K562 (cell line): ENCODE data around the gene SLC40A1. TPM values are rescaled to one million over a fixed set of nuclear protein-coding genes. Genes with fewer than 3 reads are reported as not detected.

ENCODE experiments used
- ATAC-seq: fragments of 200-7000 bp; cut with Tn5 transposase; 3 replicates; pipeline ENCODE4 v1.9.1; 2020; ENCODE audit warnings: moderate library complexity
- BruUV-seq: library from RNA; stranded (reverse); fragments of 400-500 nt; replicated peaks from 2 replicates; lab custom pipeline; 2021; lab: Mats Ljungman, UMichigan
- CTCF ChIA-PET: fragments of 300-600 bp; formaldehyde crosslinking; extraction: SDS; loops from one replicate; lab custom pipeline; 2021; ENCODE audit warnings: low intra/inter-chr PET ratio; lab: Yijun Ruan, JAX
- POLR2A ChIA-PET: fragments of 300-600, 350-650 bp; sonication (Branson Sonifier 250); formaldehyde crosslinking; extraction: SDS; loops from one replicate; lab custom pipeline; 2021; ENCODE audit warnings: antibody characterized with exemption, inconsistent platforms; lab: Yijun Ruan, JAX
- DNase-seq, 4 experiments: peaks; one replicate each; pipeline versions ENCODE4 v3.0.0 to v3.0.0-alpha.2; 2011 to 2018; ENCODE audit warnings: low spot score in 3 of 4, mixed read lengths in 3 of 4; ENCODE audit errors: extremely low read depth in 1 of 4
- FAIRE-seq: peaks from 2 replicates; lab custom pipeline; 2011; peaks lifted over from hg19 to GRCh38; lab: Jason Lieb, UNC
- H2AFZ ChIP-seq: 2 replicates; pipeline ENCODE4 v1.6.0; 2011; ENCODE audit warnings: low read depth, low read length, control low read depth, inconsistent platforms
- H3K27ac ChIP-seq: fragments of 200-600 bp; 3 replicates; pipeline ENCODE4 v1.8.0; 2011; ENCODE audit warnings: low read depth, mild to moderate bottlenecking, control low read depth, inconsistent platforms, low read length, moderate library complexity, mixed read lengths; ENCODE audit errors: extremely low read depth
- H3K27me3 ChIP-seq, 2 experiments: fragments of 300-600 bp in 1 of 2; 2 replicates in 1 of 2; 3 replicates in 1 of 2; pipeline versions ENCODE4 v1.6.0 to v1.8.0; 2011; ENCODE audit warnings: inconsistent platforms in 2 of 2, low read length in 2 of 2, mild to moderate bottlenecking in 1 of 2, mixed read lengths in 1 of 2, moderate library complexity in 1 of 2; ENCODE audit not compliant: control insufficient read depth in 2 of 2, insufficient read depth in 2 of 2
- H3K36me3 ChIP-seq: fragments of 300-600 bp; 3 replicates; pipeline ENCODE4 v1.8.0; 2011; ENCODE audit warnings: mild to moderate bottlenecking, low read length, inconsistent platforms; ENCODE audit not compliant: control insufficient read depth, insufficient read depth
- H3K4me1 ChIP-seq, 2 experiments: fragments of 200-600 bp in 1 of 2; replicated peaks in 1 of 2; 2 replicates in 1 of 2; 3 replicates in 1 of 2; pipeline versions ENCODE4 v1.5.1 to v1.8.0; 2011; ENCODE audit warnings: inconsistent platforms in 2 of 2, low read length in 2 of 2, mild to moderate bottlenecking in 1 of 2, mixed read lengths in 1 of 2, moderate library complexity in 1 of 2; ENCODE audit not compliant: control insufficient read depth in 2 of 2, insufficient read depth in 2 of 2
- H3K4me2 ChIP-seq: 2 replicates; pipeline ENCODE4 v1.6.1; 2011; ENCODE audit warnings: low read length, control low read depth, inconsistent platforms, mixed read lengths; ENCODE audit not compliant: insufficient read depth
- H3K4me3 ChIP-seq: fragments of 200-600 bp; sonication (generic), shearing (Covaris generic); 2 replicates; pipeline ENCODE4 v1.5.1; 2016; ENCODE audit warnings: control low read depth, inconsistent platforms
- H3K79me2 ChIP-seq: fragments of 200-600 bp; 3 replicates; pipeline ENCODE4 v1.8.0; 2011; ENCODE audit warnings: low read length, inconsistent platforms; ENCODE audit not compliant: control insufficient read depth, insufficient read depth
- H3K9ac ChIP-seq, 2 experiments: 2 replicates each; pipeline versions ENCODE4 v1.6.0 to v1.6.1; 2011; ENCODE audit warnings: low read depth in 2 of 2, low read length in 2 of 2, control low read depth in 1 of 2, inconsistent platforms in 1 of 2, mild to moderate bottlenecking in 1 of 2, mixed read lengths in 1 of 2; ENCODE audit not compliant: insufficient read depth in 1 of 2
- H3K9me1 ChIP-seq: one replicate; pipeline ENCODE4 v1.6.0; 2011; ENCODE audit warnings: inconsistent platforms, mild to moderate bottlenecking, low read length, moderate library complexity; ENCODE audit not compliant: control insufficient read depth, insufficient read depth
- H3K9me3 ChIP-seq: replicated peaks from 2 replicates; pipeline ENCODE4 v1.5.1; 2011; ENCODE audit warnings: low read depth, low read length, inconsistent platforms; ENCODE audit not compliant: control insufficient read depth, insufficient read depth
- H4K20me1 ChIP-seq: replicated peaks from 2 replicates; pipeline ENCODE4 v1.6.1; 2011; ENCODE audit warnings: low read length, inconsistent platforms, mixed read lengths; ENCODE audit not compliant: control insufficient read depth, insufficient read depth
- CBX8 ChIP-seq: fragments of 200-600 bp; sonication (generic); IDR thresholded peaks from 2 replicates; pipeline ENCODE4 v1.6.1; 2012; ENCODE audit warnings: borderline replicate concordance, mixed run types, low read depth, mild to moderate bottlenecking, moderate library complexity, mixed read lengths, low read length, control low read depth, inconsistent platforms; ENCODE audit not compliant: poor library complexity, severe bottlenecking; ENCODE audit errors: extremely low read depth
- CEBPG ChIP-seq, 3 experiments: fragments of 200-800 bp in 1 of 3; sonication (Bioruptor generic) in 1 of 3; sonication (generic) in 1 of 3; formaldehyde crosslinking in 1 of 3; IDR thresholded peaks in 2 of 3; conservative IDR thresholded peaks in 1 of 3; 2 replicates each; pipeline versions ENCODE4 v1.6.1 to v1.8.0; 2016 to 2022; ENCODE audit warnings: missing compliant biosample characterization in 2 of 3, missing genetic modification characterization in 2 of 3, mild to moderate bottlenecking in 1 of 3, missing genetic modification reagents in 1 of 3
- CXXC5 ChIP-seq: fragments of 250-450 bp; sonication (Bioruptor Pico); IDR thresholded peaks from 2 replicates; pipeline ENCODE4 v1.8.0; 2022; ENCODE audit warnings: inconsistent platforms, mild to moderate bottlenecking, moderate library complexity
- DIDO1 ChIP-seq: fragments of 450-650 bp; IDR thresholded peaks from 2 replicates; pipeline ENCODE4 v1.6.1; 2016; ENCODE audit warnings: low read depth, missing biosample characterization, missing genetic modification characterization
- HNRNPLL ChIP-seq: fragments of 200-400 bp; formaldehyde crosslinking; IDR thresholded peaks from 2 replicates; pipeline ENCODE4 v1.6.1; 2017; ENCODE audit warnings: low read length, low read depth, mild to moderate bottlenecking; ENCODE audit not compliant: poor library complexity, severe bottlenecking
- LARP7 ChIP-seq: fragments of 450-650 bp; IDR thresholded peaks from 2 replicates; pipeline ENCODE4 v1.6.1; 2016
- NCOA1 ChIP-seq: fragments of 450-650 bp; IDR thresholded peaks from 2 replicates; pipeline ENCODE4 v1.6.1; 2016; ENCODE audit warnings: low read depth
- POLR3A ChIP-seq: IDR thresholded peaks from 2 replicates; pipeline ENCODE4 v1.6.1; 2011; ENCODE audit warnings: borderline replicate concordance, mild to moderate bottlenecking, moderate library complexity; ENCODE audit not compliant: insufficient read length, insufficient read depth; ENCODE audit errors: extremely low read depth
- RNF219 ChIP-seq: fragments of 250-450 bp; sonication (Bioruptor Pico); IDR thresholded peaks from 2 replicates; pipeline ENCODE4 v1.5.0; 2022; ENCODE audit warnings: mild to moderate bottlenecking
- SNRNP70 ChIP-seq: fragments of 200-400 bp; formaldehyde crosslinking; optimal IDR thresholded peaks from 2 replicates; pipeline ENCODE3; 2017; ENCODE audit warnings: low read depth, low read length
- TAF15 ChIP-seq: fragments of 200-400 bp; formaldehyde crosslinking; IDR thresholded peaks from 2 replicates; pipeline ENCODE4 v1.6.1; 2017; ENCODE audit warnings: mild to moderate bottlenecking, low read depth, low read length, moderate library complexity
- TOE1 ChIP-seq, 2 experiments: fragments of 450-650 bp in 1 of 2; sonication (generic) in 1 of 2; formaldehyde crosslinking in 1 of 2; IDR thresholded peaks; 2 replicates each; pipeline versions ENCODE4 v1.7.1 to v1.8.0; 2016 to 2022; ENCODE audit warnings: borderline replicate concordance in 2 of 2, mild to moderate bottlenecking in 2 of 2, antibody characterized with exemption in 1 of 2, inconsistent platforms in 1 of 2, low read depth in 1 of 2, missing genetic modification reagents in 1 of 2, moderate library complexity in 1 of 2
- ZNF3 ChIP-seq: fragments of 250-450 bp; sonication (Bioruptor Pico); IDR thresholded peaks from 2 replicates; pipeline ENCODE4 v1.5.0; 2021; ENCODE audit warnings: mild to moderate bottlenecking, moderate library complexity
- ZNF408 ChIP-seq: fragments of 250-450 bp; sonication (Bioruptor Pico); IDR thresholded peaks from 2 replicates; pipeline ENCODE4 v1.4.0; 2020; ENCODE audit warnings: low read depth, mild to moderate bottlenecking, moderate library complexity
- WGBS: fragments of 100-300 bp; shearing (Covaris generic); methylation state at CpG from one replicate; pipeline ENCODE4 v1.1.6; 2016; ENCODE audit warnings: low coverage, mixed read lengths; ENCODE audit not compliant: insufficient coverage; ENCODE audit errors: missing lambda C conversion rate; 5-methylcytosine and 5-hydroxymethylcytosine counted together
- in situ Hi-C: fragments of 300-500 bp; cut with MboI; formaldehyde crosslinking; loops from 4 replicates; pipeline ENCODE4 v1.15.0; 2018; ENCODE audit warnings: inconsistent platforms, mixed read lengths
- intact Hi-C: fragments of 100-400 bp; cut with micrococcal nuclease; formaldehyde crosslinking; loops from 2 replicates; pipeline ENCODE4 v1.14.2; 2022
- polyA plus RNA-seq, 8 experiments: library from polyadenylated mRNA; depleted of rRNA in 4 of 8; stranded (reverse) in 5 of 8; unstranded in 3 of 8; fragments of >200 nt; fragmentation: Nextera tagmentation in 2 of 8; fragmentation: Illumina TruSeq in 1 of 8; extraction: Ambion mirVana in 2 of 8; extraction: Trizol in 1 of 8; gene quantifications; 2 replicates each; pipeline versions ENCODE4 v1.2.1 to v1.2.3, GENCODE V29; 2011 to 2014; ENCODE audit warnings: inconsistent platforms in 1 of 8, missing spikeins in 1 of 8
- total RNA-seq, 7 experiments: library from RNA; depleted of rRNA in 6 of 7; stranded (reverse); fragments of >200 nt in 6 of 7; fragmentation: Illumina TruSeq in 2 of 7; extraction: Trizol in 2 of 7; gene quantifications; 2 replicates each; pipeline versions ENCODE4 v1.2.1 to v1.2.3, GENCODE V29; 2011 to 2021; ENCODE audit warnings: low replicate concordance in 1 of 7

Gene SLC40A1
- total and polyA plus RNA-seq, 9 of the 15 experiments (the other 6 are each of a cell fraction or from before 2014, with no cell fraction given), result 42.2 to 95.9 (median 54.9) TPM

- ATAC-seq (no peak), FAIRE-seq (no peak)
- Histone ChIP-seq H3K9ac (no peak overlapping the region), H3K4me1 (peaks cover 0 to 28% of the 10 kb centered on the region in 2 experiments)
- intact Hi-C loops, result no loop called here
- CTCF ChIA-PET, result no interaction called here
- TF ChIP-seq POLR3A, result no peak
- no peak for TF ChIP-seq ZNF3 (CRISPR knock-in tag)
- no peak for TF ChIP-seq TOE1 (IDR thresholded peaks at IDR 0.05; ENCODE audit: borderline replicate concordance)
- no peak for TF ChIP-seq TOE1 (CRISPR knock-in tag; IDR thresholded peaks at IDR 0.05; ENCODE audit: borderline replicate concordance, low read depth)
- no peak for TF ChIP-seq NCOA1
- TF ChIP-seq CBX8, result no peak
- TF ChIP-seq DIDO1 (tag), result no peak
- TF ChIP-seq RNF219 (CRISPR knock-in tag), result no peak
- TF ChIP-seq HNRNPLL, result no peak
- no peak for TF ChIP-seq ZNF408 (CRISPR knock-in tag)
- TF ChIP-seq CXXC5 (CRISPR knock-in tag), result no peak
- TF ChIP-seq TAF15, result no peak
- no peak for TF ChIP-seq CEBPG (CRISPR knock-in tag; IDR thresholded peaks at IDR 0.05)
- no peak for TF ChIP-seq CEBPG (tag; conservative IDR thresholded peaks at IDR 0.05 in 1 of 2, IDR thresholded peaks at IDR 0.05 in 1 of 2)
- TF ChIP-seq LARP7, result no peak
- no peak for TF ChIP-seq SNRNP70
- TF ChIP-seq, all 486 proteins: peak for 0
- Histone ChIP-seq H3K4me2 (no peak overlapping the region), H3K9me3 (no peaks in the 10 kb centered on the region; the same call in 1 of the 2 replicates), H4K20me1 (no peaks in the 10 kb centered on the region), H3K27ac (no peak overlapping the region), H3K79me2 (no peaks in the 10 kb centered on the region), H3K36me3 (no peaks in the 10 kb centered on the region), H3K9me1 (no peaks in the 10 kb centered on the region), H3K27me3 (no peaks in the 10 kb centered on the region), H3K4me3 (no peak overlapping the region), H2AFZ (no peak overlapping the region)
- BruUV-seq, result no TSS peak
- no peak for DNase-seq
- POLR2A ChIA-PET, result interaction anchor here (2.8 kb wide), 1 partner anchor 8 kb away, joined by 15 read pairs; no protein-coding TSS in a partner anchor
- WGBS, result 94% methylated on average over 3 of the region's 3 CpGs
- in situ Hi-C loops, result no loop called here
Observed at GRCh38 chr2:189514104-189514503, 66.5 kb downstream of the SLC40A1 start.
